IPS DF 6.9 (cell line): Measurements from ENCODE around the gene LYG2.
"Not testable (repeated sequence)": the region's sequence is repeated elsewhere in the genome, so short reads cannot be mapped to it uniquely, and the experiment has no call there.

Experiments
- DNase-seq: peaks from one replicate; pipeline ENCODE4 v3.0.0-alpha.2; 2013; ENCODE audit warnings: low read depth, low spot score
- H3K27ac ChIP-seq: one replicate; pipeline ENCODE4 v1.5.1; 2013; ENCODE audit warnings: low read length, control low read depth
- H3K27me3 ChIP-seq: 2 replicates; pipeline ENCODE4 v1.6.1; 2013; ENCODE audit warnings: mild to moderate bottlenecking, low read length; ENCODE audit not compliant: control insufficient read depth, insufficient read depth
- H3K36me3 ChIP-seq: 2 replicates; pipeline ENCODE4 v1.6.1; 2013; ENCODE audit warnings: low read length; ENCODE audit not compliant: control insufficient read depth, insufficient read depth
- H3K4me1 ChIP-seq: 2 replicates; pipeline ENCODE4 v1.6.1; 2013; ENCODE audit warnings: low read length; ENCODE audit not compliant: control insufficient read depth, insufficient read depth
- H3K4me3 ChIP-seq: 2 replicates; pipeline ENCODE4 v1.5.1; 2013; ENCODE audit warnings: mild to moderate bottlenecking, low read length
- H3K9me3 ChIP-seq: 2 replicates; pipeline ENCODE4 v1.6.1; 2013; ENCODE audit warnings: low read length, inconsistent platforms; ENCODE audit not compliant: control insufficient read depth, insufficient read depth
- WGBS: extraction: QIAGEN DNeasy Blood & Tissue Kit; methylation state at CpG from one replicate; pipeline ENCODE4 v1.1.7; 2013; ENCODE audit warnings: mixed read lengths, missing lambda C conversion rate; ENCODE audit not compliant: insufficient read length, insufficient coverage; 5-methylcytosine and 5-hydroxymethylcytosine counted together

LYG2 gene

GRCh38 chr2:99255491-99256318, at the start of gene LYG2:
Gene LYG2, minus strand, starts transcription at chr2:99255666. Its CDS starts 1,406 bp downstream, at chr2:99254260.
- no peaks in the 10 kb centered on the region for H3K36me3 ChIP-seq
- no peak within 1 kb of the TSS for H3K4me3 ChIP-seq
- no peak within 1 kb of the TSS for H3K27ac ChIP-seq
- no CpG with 5 or more reads among the region's 7 CpGs for WGBS
- H3K27me3 ChIP-seq: no peaks in the 10 kb centered on the region
- H3K9me3 ChIP-seq: no peaks in the 10 kb centered on the region; the same call in 1 of the 2 replicates
- H3K4me1 ChIP-seq: no peaks in the 10 kb centered on the region
- DNase-seq: no peak

- H3K27ac ChIP-seq, DNase-seq, H3K4me1 ChIP-seq, H3K4me3 ChIP-seq, H3K27me3 ChIP-seq, H3K9me3 ChIP-seq, H3K36me3 ChIP-seq: not testable (repeated sequence)
- no CpG with 5 or more reads among the region's 2 CpGs for WGBS
Observed at GRCh38 chr2:99301097-99301496, 45.6 kb upstream of the LYG2 start, which contains the start of gene LYG1. Gene LYG1, minus strand, starts transcription at chr2:99301197. Its CDS starts 5,527 bp downstream, at chr2:99295670.

GRCh38 chr2:99299580-99299979, 44.1 kb upstream of the LYG2 start:
- Histone ChIP-seq H3K4me3 (no peak overlapping the region), H3K27me3 (no peaks in the 10 kb centered on the region), H3K27ac (no peak overlapping the region), H3K4me1 (no peaks in the 10 kb centered on the region), H3K36me3 (no peaks in the 10 kb centered on the region), H3K9me3 (no peaks in the 10 kb centered on the region)
- WGBS: 100% methylated on average over 3 of the region's 7 CpGs
- DNase-seq: no peak

- no CpG with 5 or more reads among the region's 2 CpGs for WGBS
- H3K4me3 ChIP-seq: no peak overlapping the region
- no peaks in the 10 kb centered on the region for H3K36me3 ChIP-seq
- H3K27me3 ChIP-seq: no peaks in the 10 kb centered on the region
- H3K9me3 ChIP-seq: no peaks in the 10 kb centered on the region
- no peak overlapping the region for H3K27ac ChIP-seq
- H3K4me1 ChIP-seq: no peaks in the 10 kb centered on the region
- DNase-seq: no peak
Observed at GRCh38 chr2:99297994-99298393, 42.5 kb upstream of the LYG2 start.

- Histone ChIP-seq H3K9me3 (no peaks in the 10 kb centered on the region), H3K4me1 (no peaks in the 10 kb centered on the region), H3K4me3 (no peak overlapping the region), H3K27me3 (no peaks in the 10 kb centered on the region), H3K36me3 (no peaks in the 10 kb centered on the region), H3K27ac (no peak overlapping the region)
- WGBS: no CpG with 5 or more reads among the region's 7 CpGs
- no peak for DNase-seq
Observed at GRCh38 chr2:99285526-99285925, 30.1 kb upstream of the LYG2 start.

- H3K4me3 ChIP-seq: no peak overlapping the region
- no peaks in the 10 kb centered on the region for H3K4me1 ChIP-seq
- no peaks in the 10 kb centered on the region for H3K9me3 ChIP-seq
- no peaks in the 10 kb centered on the region for H3K36me3 ChIP-seq
- no peak overlapping the region for H3K27ac ChIP-seq
- no peaks in the 10 kb centered on the region; the same call in 1 of the 2 replicates for H3K27me3 ChIP-seq
- no peak for DNase-seq
Observed at GRCh38 chr2:99279969-99280695, 24.7 kb upstream of the LYG2 start.

- H3K9me3 ChIP-seq: no peaks in the 10 kb centered on the region
- no peak overlapping the region for H3K4me3 ChIP-seq
- WGBS: no CpG with 5 or more reads among the region's 2 CpGs
- H3K4me1 ChIP-seq: no peaks in the 10 kb centered on the region
- H3K27ac ChIP-seq: no peak overlapping the region
- H3K27me3 ChIP-seq: no peaks in the 10 kb centered on the region; the same call in 1 of the 2 replicates
- no peaks in the 10 kb centered on the region for H3K36me3 ChIP-seq
- no peak for DNase-seq
Observed at GRCh38 chr2:99278793-99279291, 23.4 kb upstream of the LYG2 start.

- DNase-seq, H3K4me1 ChIP-seq, H3K4me3 ChIP-seq, H3K36me3 ChIP-seq, H3K9me3 ChIP-seq, H3K27me3 ChIP-seq, H3K27ac ChIP-seq: not testable (repeated sequence)
- no CpG with 5 or more reads among the region's 5 CpGs for WGBS
Observed at GRCh38 chr2:99278195-99278765, 22.8 kb upstream of the LYG2 start.

- H3K9me3 ChIP-seq: no peaks in the 10 kb centered on the region
- whole genome bisulfite sequencing: no CpG with 5 or more reads among the region's 7 CpGs
- H3K4me3 ChIP-seq: no peak overlapping the region
- H3K27ac ChIP-seq: no peak overlapping the region
- DNase-seq: no peak
- no peaks in the 10 kb centered on the region; the same call in 1 of the 2 replicates for H3K27me3 ChIP-seq
- H3K4me1 ChIP-seq: no peaks in the 10 kb centered on the region
- no peaks in the 10 kb centered on the region for H3K36me3 ChIP-seq
Observed at GRCh38 chr2:99275882-99276281, 20.4 kb upstream of the LYG2 start.

- Histone ChIP-seq H3K36me3 (no peaks in the 10 kb centered on the region), H3K4me3 (no peak overlapping the region), H3K4me1 (no peaks in the 10 kb centered on the region), H3K27me3 (no peaks in the 10 kb centered on the region), H3K27ac (no peak overlapping the region), H3K9me3 (no peaks in the 10 kb centered on the region)
- no peak for DNase-seq
- WGBS: no CpG with 5 or more reads among the region's 4 CpGs
Observed at GRCh38 chr2:99261242-99261641, 5.8 kb upstream of the LYG2 start.
